Measurements from ENCODE around the gene KCNA5. TPM values are rescaled to one million over a fixed set of nuclear protein-coding genes. Genes with fewer than 3 reads are reported as not detected.

The KCNA5 gene
- total RNA-seq, 1 experiment from 2014 or later: not detected

GRCh38 chr12:4997939-4998338, 45.7 kb upstream of the KCNA5 start:
- peaks cover 43% of the 10 kb centered on the region for H3K27me3 ChIP-seq (ENCODE audit: insufficient read depth, low read length)
- no peaks in the 10 kb centered on the region for H3K36me3 ChIP-seq (ENCODE audit: control insufficient read depth in 1 of 2, insufficient read depth in 2 of 2, low read length in 2 of 2)
- no peaks in the 10 kb centered on the region for H3K79me2 ChIP-seq (ENCODE audit: insufficient read depth, low read length)
- ChIA-PET CTCF (interaction anchor here (1.4 to 1.6 kb wide), 3 partner anchors 140 to 149 kb away, joined by 5 to 18 read pairs (median 6); no protein-coding TSS in a partner anchor), POLR2A (no interaction called here), RAD21 (ENCODE audit: low non-redundant PET in 1 of 2, low total read pairs in 2 of 2, uncharacterized antibody in 2 of 2, unreplicated experiment in 2 of 2) (no interaction called here)
- peaks cover 3 to 11% of the 10 kb centered on the region in 2 experiments; a peak in 3 of 4 replicates for H3K4me1 ChIP-seq (ENCODE audit: control insufficient read depth in 1 of 2, insufficient read depth in 2 of 2, low read length in 2 of 2)
- no peak overlapping the region for H2AFZ ChIP-seq (ENCODE audit: low read depth, low read length, poor library complexity, severe bottlenecking)
- no peaks in the 10 kb centered on the region for H3K9me3 ChIP-seq (ENCODE audit: control insufficient read depth in 1 of 2, insufficient read depth in 1 of 2, low read depth in 1 of 2, low read length in 2 of 2)
- intact Hi-C loops (cut with micrococcal nuclease): no loop called here
- DNase-seq (ENCODE audit: low read depth, low spot score): no peak
- H4K20me1 ChIP-seq (ENCODE audit: insufficient read depth): no peaks in the 10 kb centered on the region
- H3K9ac ChIP-seq (ENCODE audit: low read length): no peak overlapping the region
- TF ChIP-seq FOSL1 (IDR thresholded peaks at IDR 0.05; ENCODE audit: low read depth) (peak; percentile 37; the same call in 1 of the 2 replicates), SIN3A (IDR thresholded peaks at IDR 0.05; ENCODE audit: low read depth) (no peak), JUND (IDR thresholded peaks at IDR 0.05) (no peak)
- H3K4me2 ChIP-seq (ENCODE audit: low read length): peak overlapping the region; percentile 47
- no TSS peak for BruUV-seq (replicated peaks)
- peak; percentile 67 for ATAC-seq
- no peak overlapping the region for H3K27ac ChIP-seq (ENCODE audit: low read depth, low read length)
- no peak overlapping the region for H3K4me3 ChIP-seq (replicated peaks in 1 of 2; ENCODE audit: low read depth in 1 of 2, low read length in 2 of 2)
- H3K9me2 ChIP-seq (ENCODE audit: insufficient read depth): no peaks in the 10 kb centered on the region

DNA sequence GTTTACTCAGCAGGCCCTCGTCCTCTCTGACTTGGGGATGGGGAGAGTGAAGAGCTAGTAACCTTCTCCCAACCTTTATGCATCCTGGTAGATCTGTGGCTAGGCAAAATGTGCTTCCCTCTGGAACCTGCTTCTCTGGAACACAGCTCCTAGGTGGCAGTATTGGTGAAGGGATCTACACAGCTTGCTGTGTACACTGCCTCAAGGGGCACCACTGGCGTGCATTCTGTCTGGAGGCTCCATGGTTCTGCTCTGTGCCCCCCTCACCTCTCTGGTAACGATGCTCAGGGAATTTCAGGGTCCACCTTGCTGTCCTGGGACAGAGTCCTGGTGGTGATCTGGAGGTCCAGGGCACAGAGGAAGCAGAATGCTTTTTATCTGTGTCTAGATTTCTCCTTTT, 43.5 kb upstream of the KCNA5 start:
- H3K4me2 ChIP-seq (ENCODE audit: low read length): no peak overlapping the region
- no peak overlapping the region for H3K9ac ChIP-seq (ENCODE audit: low read length)
- DNase-seq (ENCODE audit: low read depth, low spot score): peak; percentile 16
- CTCF ChIA-PET: interaction anchor here (1.2 to 3.3 kb wide), 5 partner anchors 13 to 151 kb away, joined by 3 to 25 read pairs (median 4); no protein-coding TSS in a partner anchor
- H3K9me2 ChIP-seq (ENCODE audit: insufficient read depth): no peaks in the 10 kb centered on the region
- ATAC-seq: peak; percentile 75
- BruUV-seq (replicated peaks): no TSS peak
- H3K36me3 ChIP-seq (ENCODE audit: control insufficient read depth in 1 of 2, insufficient read depth in 2 of 2, low read length in 2 of 2): no peaks in the 10 kb centered on the region
- TF ChIP-seq, protein P1, sequence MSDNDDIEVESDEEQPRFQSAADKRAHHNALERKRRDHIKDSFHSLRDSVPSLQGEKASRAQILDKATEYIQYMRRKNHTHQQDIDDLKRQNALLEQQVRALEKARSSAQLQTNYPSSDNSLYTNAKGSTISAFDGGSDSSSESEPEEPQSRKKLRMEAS (IDR thresholded peaks at IDR 0.05): no peak
- TF ChIP-seq SRF (IDR thresholded peaks at IDR 0.05; ENCODE audit: low read depth): no peak
- peak; percentile 28 to 38 (median 31); a peak in 4 of 6 replicates for TF ChIP-seq CTCF (IDR thresholded peaks at IDR 0.05 in 2 of 3, conservative IDR thresholded peaks at IDR 0.05 in 1 of 3; ENCODE audit: borderline replicate concordance in 1 of 3, insufficient read depth in 1 of 3, low read depth in 2 of 3, low read length in 2 of 3)
- TF ChIP-seq SP1 (IDR thresholded peaks at IDR 0.05; ENCODE audit: low read depth): no peak
- TF ChIP-seq CBX3 (IDR thresholded peaks at IDR 0.05; ENCODE audit: low read depth): no peak
- peak; percentile 14; the same call in 1 of the 2 replicates for TF ChIP-seq RAD21 (IDR thresholded peaks at IDR 0.05; ENCODE audit: low read depth)
- TF ChIP-seq ELF1 (IDR thresholded peaks at IDR 0.05; ENCODE audit: borderline replicate concordance, low read depth): no peak
- no peak for TF ChIP-seq POLR2AphosphoS5 (IDR thresholded peaks at IDR 0.05; ENCODE audit: low read depth, low read length)
- TF ChIP-seq SIN3A (IDR thresholded peaks at IDR 0.05; ENCODE audit: low read depth): no peak
- TF ChIP-seq, protein P2, sequence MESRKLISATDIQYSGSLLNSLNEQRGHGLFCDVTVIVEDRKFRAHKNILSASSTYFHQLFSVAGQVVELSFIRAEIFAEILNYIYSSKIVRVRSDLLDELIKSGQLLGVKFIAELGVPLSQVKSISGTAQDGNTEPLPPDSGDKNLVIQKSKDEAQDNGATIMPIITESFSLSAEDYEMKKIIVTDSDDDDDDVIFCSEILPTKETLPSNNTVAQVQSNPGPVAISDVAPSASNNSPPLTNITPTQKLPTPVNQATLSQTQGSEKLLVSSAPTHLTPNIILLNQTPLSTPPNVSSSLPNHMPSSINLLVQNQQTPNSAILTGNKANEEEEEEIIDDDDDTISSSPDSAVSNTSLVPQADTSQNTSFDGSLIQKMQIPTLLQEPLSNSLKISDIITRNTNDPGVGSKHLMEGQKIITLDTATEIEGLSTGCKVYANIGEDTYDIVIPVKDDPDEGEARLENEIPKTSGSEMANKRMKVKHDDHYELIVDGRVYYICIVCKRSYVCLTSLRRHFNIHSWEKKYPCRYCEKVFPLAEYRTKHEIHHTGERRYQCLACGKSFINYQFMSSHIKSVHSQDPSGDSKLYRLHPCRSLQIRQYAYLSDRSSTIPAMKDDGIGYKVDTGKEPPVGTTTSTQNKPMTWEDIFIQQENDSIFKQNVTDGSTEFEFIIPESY (IDR thresholded peaks at IDR 0.05; ENCODE audit: extremely low read depth, insufficient replicate concordance, low read length): no peak
- no peak for TF ChIP-seq CEBPB (IDR thresholded peaks at IDR 0.05; ENCODE audit: low read depth)
- H2AFZ ChIP-seq (ENCODE audit: low read depth, low read length, poor library complexity, severe bottlenecking): no peak overlapping the region
- no peaks in the 10 kb centered on the region for H3K9me3 ChIP-seq (ENCODE audit: control insufficient read depth in 1 of 2, insufficient read depth in 1 of 2, low read depth in 1 of 2, low read length in 2 of 2)
- H3K27ac ChIP-seq (ENCODE audit: low read depth, low read length): no peak overlapping the region
- POLR2A ChIA-PET: no interaction called here
- no peaks in the 10 kb centered on the region for H4K20me1 ChIP-seq (ENCODE audit: insufficient read depth)
- H3K4me1 ChIP-seq (ENCODE audit: control insufficient read depth in 1 of 2, insufficient read depth in 2 of 2, low read length in 2 of 2): peaks cover 3 to 11% of the 10 kb centered on the region in 2 experiments; a peak in 3 of 4 replicates
- peaks cover 22% of the 10 kb centered on the region; the same call in 1 of the 2 replicates for H3K27me3 ChIP-seq (ENCODE audit: insufficient read depth, low read length)
- no peaks in the 10 kb centered on the region for H3K79me2 ChIP-seq (ENCODE audit: insufficient read depth, low read length)
- intact Hi-C loops (cut with micrococcal nuclease): no loop called here
- H3K4me3 ChIP-seq (replicated peaks in 1 of 2; ENCODE audit: low read depth in 1 of 2, low read length in 2 of 2): no peak overlapping the region
- RAD21 ChIA-PET (ENCODE audit: low non-redundant PET in 1 of 2, low total read pairs in 2 of 2, uncharacterized antibody in 2 of 2, unreplicated experiment in 2 of 2): interaction anchor here (0.9 to 1.0 kb wide), 2 partner anchors 145 kb away, joined by 5 read pairs; no protein-coding TSS in a partner anchor

All from HCT116 (cell line).